Sigmoid colon (tissue), 4 donors: ENCODE results near the gene FSTL4.

Experiments used
- POLR2A ChIP-seq, 2 donors: fragments of 450-650 bp; IDR thresholded peaks; one replicate each; pipeline ENCODE4 v1.6.1; 2016; ENCODE audit warnings: antibody characterized with exemption in 2 of 2, mild to moderate bottlenecking in 2 of 2, moderate library complexity in 2 of 2
- POLR2AphosphoS5 ChIP-seq, 4 donors: sonication (generic); formaldehyde crosslinking; IDR thresholded peaks; one replicate each; pipeline ENCODE4 v1.6.1; 2017; ENCODE audit warnings: antibody characterized with exemption in 4 of 4
- TF ChIP-seq, protein P1 (sequence below), 4 experiments: fragments of 450-650 bp in 3 of 4; fragments of 200-600 bp in 1 of 4; IDR thresholded peaks; one replicate each; pipeline ENCODE4 v1.5.1; 2016 to 2019; ENCODE audit warnings: antibody characterized with exemption in 4 of 4, mild to moderate bottlenecking in 3 of 4, moderate library complexity in 2 of 4

DNA sequence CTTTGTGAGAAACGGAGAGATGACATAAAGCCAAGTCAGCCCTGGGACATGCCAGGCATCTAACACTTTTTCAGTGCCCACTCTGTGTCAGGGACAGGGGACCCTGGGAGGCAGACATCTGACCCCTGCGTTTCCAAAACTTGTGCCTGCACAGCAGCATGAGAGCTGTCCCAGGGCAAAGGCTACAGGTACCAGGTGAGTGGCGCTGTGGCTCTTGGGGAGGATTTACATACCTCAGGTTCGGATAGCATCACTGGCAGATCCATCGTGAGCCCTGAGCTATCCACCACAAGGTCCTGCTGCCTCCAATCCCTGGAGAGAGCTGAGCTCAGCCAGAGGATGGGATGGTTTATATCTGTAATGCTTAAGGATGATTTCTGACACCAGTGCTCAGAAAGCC, 52.4 kb downstream of the FSTL4 start:
- TF ChIP-seq, protein P1, sequence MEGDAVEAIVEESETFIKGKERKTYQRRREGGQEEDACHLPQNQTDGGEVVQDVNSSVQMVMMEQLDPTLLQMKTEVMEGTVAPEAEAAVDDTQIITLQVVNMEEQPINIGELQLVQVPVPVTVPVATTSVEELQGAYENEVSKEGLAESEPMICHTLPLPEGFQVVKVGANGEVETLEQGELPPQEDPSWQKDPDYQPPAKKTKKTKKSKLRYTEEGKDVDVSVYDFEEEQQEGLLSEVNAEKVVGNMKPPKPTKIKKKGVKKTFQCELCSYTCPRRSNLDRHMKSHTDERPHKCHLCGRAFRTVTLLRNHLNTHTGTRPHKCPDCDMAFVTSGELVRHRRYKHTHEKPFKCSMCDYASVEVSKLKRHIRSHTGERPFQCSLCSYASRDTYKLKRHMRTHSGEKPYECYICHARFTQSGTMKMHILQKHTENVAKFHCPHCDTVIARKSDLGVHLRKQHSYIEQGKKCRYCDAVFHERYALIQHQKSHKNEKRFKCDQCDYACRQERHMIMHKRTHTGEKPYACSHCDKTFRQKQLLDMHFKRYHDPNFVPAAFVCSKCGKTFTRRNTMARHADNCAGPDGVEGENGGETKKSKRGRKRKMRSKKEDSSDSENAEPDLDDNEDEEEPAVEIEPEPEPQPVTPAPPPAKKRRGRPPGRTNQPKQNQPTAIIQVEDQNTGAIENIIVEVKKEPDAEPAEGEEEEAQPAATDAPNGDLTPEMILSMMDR (IDR thresholded peaks at IDR 0.05): no peak
- no peak for TF ChIP-seq POLR2AphosphoS5 (IDR thresholded peaks at IDR 0.05)
- no peak for TF ChIP-seq POLR2A (IDR thresholded peaks at IDR 0.05)
